Activated CD8-positive, alpha-beta T cell treated with anti-CD3 and anti-CD28 coated beads for 36 hours (primary cell): ENCODE data around the gene HAUS5. TPM values are rescaled to one million over a fixed set of nuclear protein-coding genes. Genes with fewer than 3 reads are reported as not detected.

ENCODE experiments used
- ATAC-seq: fragments of 200-7000 bp; cut with Tn5 transposase; one replicate; pipeline ENCODE4 v1.10.0; 2021; ENCODE audit warnings: mild to moderate bottlenecking, moderate library complexity
- CTCF ChIA-PET: fragments of 350-600 bp; sonication (Branson Sonifier 250); formaldehyde crosslinking; loops from one replicate; lab custom pipeline; 2021; ENCODE audit warnings: antibody characterized with exemption; lab: Charles Lee
- POLR2A ChIA-PET: fragments of 350-600 bp; sonication (Branson Sonifier 250); formaldehyde crosslinking; loops from one replicate; lab custom pipeline; 2021; ENCODE audit warnings: antibody characterized with exemption; lab: Charles Lee
- DNase-seq: peaks from one replicate; pipeline ENCODE4 v3.0.0-alpha.2; 2020
- H3K27ac Mint-ChIP-seq: one replicate; pipeline ENCODE4 v1.8.0; 2021; ENCODE audit warnings: mild to moderate bottlenecking, mixed read lengths
- H3K27me3 Mint-ChIP-seq: one replicate; pipeline ENCODE4 v1.8.0; 2021; ENCODE audit warnings: mixed read lengths
- H3K36me3 Mint-ChIP-seq: one replicate; pipeline ENCODE4 v1.8.0; 2021; ENCODE audit warnings: low read depth, mixed read lengths
- H3K4me1 Mint-ChIP-seq: one replicate; pipeline ENCODE4 v1.8.0; 2021; ENCODE audit warnings: low read depth, mixed read lengths
- H3K4me3 Mint-ChIP-seq: one replicate; pipeline ENCODE4 v1.8.0; 2021; ENCODE audit warnings: mild to moderate bottlenecking, moderate library complexity, mixed read lengths
- H3K9me3 Mint-ChIP-seq: one replicate; pipeline ENCODE4 v1.8.0; 2021; ENCODE audit warnings: mixed read lengths
- intact Hi-C: fragments of 100-400 bp; cut with micrococcal nuclease; formaldehyde crosslinking; loops from one replicate; pipeline ENCODE4 v1.10.0; 2022
- total RNA-seq, 2 experiments: library from RNA; stranded (reverse); gene quantifications; one replicate each; pipeline ENCODE4 v1.2.3, GENCODE V29; 2021
- TF ChIP-seq, protein P1 (sequence below): fragments of 200-600 bp; IDR thresholded peaks from one replicate; pipeline ENCODE4 v1.8.0; 2022; ENCODE audit warnings: antibody characterized with exemption, mild to moderate bottlenecking

The HAUS5 gene
- total RNA-seq, 2 experiments from 2014 or later: 38.3 to 40.0 TPM

DNA sequence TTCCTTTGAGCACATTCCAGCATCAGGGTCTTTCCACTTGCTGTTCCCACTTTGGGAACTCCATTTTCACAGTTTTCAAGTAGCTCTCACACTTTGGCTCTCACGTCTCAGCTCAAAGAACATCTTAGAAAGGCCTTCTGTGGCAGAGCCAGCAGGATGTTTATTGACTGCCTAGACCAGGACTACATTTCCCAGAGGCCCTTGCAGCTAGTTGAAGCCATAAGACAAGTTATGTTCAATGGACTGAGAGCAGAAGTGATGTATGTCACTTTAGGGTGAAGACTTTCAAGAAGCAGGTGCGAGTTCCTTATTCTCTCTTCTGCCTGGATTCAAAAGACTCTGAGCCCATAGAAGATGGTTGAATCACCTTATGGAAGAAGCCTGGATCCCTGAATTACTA, 4.3 kb upstream of the HAUS5 start:
- ATAC-seq (no peak), DNase-seq (peak; percentile 22)
- intact Hi-C loops: no loop called here
- peaks cover 17% of the 10 kb centered on the region for H3K4me1 Mint-ChIP-seq
- H3K27ac Mint-ChIP-seq: no peak overlapping the region
- CTCF ChIA-PET: interaction anchor here (1.1 to 1.6 kb wide), 3 partner anchors 16 to 98 kb away, joined by 5 to 6 read pairs (median 6); no protein-coding TSS in a partner anchor
- peaks cover 2% of the 10 kb centered on the region for H3K27me3 Mint-ChIP-seq
- TF ChIP-seq, protein P1, sequence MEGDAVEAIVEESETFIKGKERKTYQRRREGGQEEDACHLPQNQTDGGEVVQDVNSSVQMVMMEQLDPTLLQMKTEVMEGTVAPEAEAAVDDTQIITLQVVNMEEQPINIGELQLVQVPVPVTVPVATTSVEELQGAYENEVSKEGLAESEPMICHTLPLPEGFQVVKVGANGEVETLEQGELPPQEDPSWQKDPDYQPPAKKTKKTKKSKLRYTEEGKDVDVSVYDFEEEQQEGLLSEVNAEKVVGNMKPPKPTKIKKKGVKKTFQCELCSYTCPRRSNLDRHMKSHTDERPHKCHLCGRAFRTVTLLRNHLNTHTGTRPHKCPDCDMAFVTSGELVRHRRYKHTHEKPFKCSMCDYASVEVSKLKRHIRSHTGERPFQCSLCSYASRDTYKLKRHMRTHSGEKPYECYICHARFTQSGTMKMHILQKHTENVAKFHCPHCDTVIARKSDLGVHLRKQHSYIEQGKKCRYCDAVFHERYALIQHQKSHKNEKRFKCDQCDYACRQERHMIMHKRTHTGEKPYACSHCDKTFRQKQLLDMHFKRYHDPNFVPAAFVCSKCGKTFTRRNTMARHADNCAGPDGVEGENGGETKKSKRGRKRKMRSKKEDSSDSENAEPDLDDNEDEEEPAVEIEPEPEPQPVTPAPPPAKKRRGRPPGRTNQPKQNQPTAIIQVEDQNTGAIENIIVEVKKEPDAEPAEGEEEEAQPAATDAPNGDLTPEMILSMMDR: no peak
- peaks cover 9% of the 10 kb centered on the region for H3K9me3 Mint-ChIP-seq
- H3K36me3 Mint-ChIP-seq: peaks cover 2% of the 10 kb centered on the region
- no peak overlapping the region for H3K4me3 Mint-ChIP-seq
- POLR2A ChIA-PET: interaction anchor here (1.2 to 1.5 kb wide), 3 partner anchors 9 to 52 kb away, joined by 3 to 5 read pairs (median 3); no protein-coding TSS in a partner anchor

DNA sequence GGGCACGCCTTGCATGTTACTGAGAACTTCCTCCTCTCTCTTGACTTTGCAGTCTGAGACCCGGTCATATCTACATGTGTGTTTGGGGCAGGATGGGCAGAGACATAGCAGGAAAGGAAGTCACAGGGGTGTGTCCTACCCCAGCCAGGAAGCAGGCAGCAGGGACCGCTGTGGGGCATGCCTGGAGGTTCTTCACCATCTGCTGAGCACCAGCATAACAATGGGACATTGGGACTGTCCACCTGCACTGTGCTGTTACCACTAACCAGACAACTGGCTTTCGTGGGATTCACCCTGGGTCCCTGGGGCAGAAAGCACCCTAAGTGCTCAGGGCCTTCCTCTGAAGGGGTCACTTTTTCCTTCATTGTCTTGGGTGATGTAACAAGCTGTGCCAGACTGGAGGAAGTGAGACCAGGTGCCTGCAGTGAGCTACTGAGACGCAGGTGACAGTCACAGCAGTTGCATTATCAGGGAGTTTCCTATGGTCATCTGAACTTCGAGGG, 2.6 kb upstream of the HAUS5 start:
- no peak for ATAC-seq
- intact Hi-C loops: no loop called here
- H3K36me3 Mint-ChIP-seq: peaks cover 2% of the 10 kb centered on the region
- ChIA-PET POLR2A (interaction anchor here (1.0 kb wide), 1 partner anchor 35 kb away, joined by 3 read pairs; no protein-coding TSS in a partner anchor), CTCF (interaction anchor here (1.2 to 4.3 kb wide), 3 partner anchors 17 to 99 kb away, joined by 3 to 19 read pairs (median 5); no protein-coding TSS in a partner anchor)
- H3K4me1 Mint-ChIP-seq: peaks cover 23% of the 10 kb centered on the region
- H3K27ac Mint-ChIP-seq: peak overlapping the region; percentile 82
- DNase-seq: peak; percentile 42
- H3K4me3 Mint-ChIP-seq: no peak overlapping the region
- H3K27me3 Mint-ChIP-seq: peaks cover 2% of the 10 kb centered on the region
- TF ChIP-seq, protein P1: no peak
- peaks cover 9% of the 10 kb centered on the region for H3K9me3 Mint-ChIP-seq

DNA sequence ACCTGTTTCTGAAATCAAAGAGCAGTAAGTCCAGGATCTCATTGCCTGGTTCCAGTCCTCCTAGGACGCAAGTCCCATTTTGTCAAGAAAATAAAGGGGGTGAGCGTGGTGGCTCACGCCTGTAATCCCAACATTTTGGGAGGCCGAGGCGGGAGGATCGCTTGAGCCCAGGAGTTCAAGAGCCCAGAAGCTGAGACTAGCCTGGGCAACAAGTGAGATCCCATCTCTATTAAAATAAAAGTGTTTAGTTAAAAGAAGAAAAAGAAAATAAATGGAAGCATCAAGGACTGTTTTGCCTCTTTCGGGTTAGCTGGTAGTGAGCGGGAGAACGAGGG, 344 bp upstream of the HAUS5 start:
- peaks cover 23% of the 10 kb centered on the region for H3K4me1 Mint-ChIP-seq
- intact Hi-C loops: no loop called here
- H3K36me3 Mint-ChIP-seq: peaks cover 12% of the 10 kb centered on the region
- H3K27me3 Mint-ChIP-seq: peaks cover 2% of the 10 kb centered on the region
- no peak for DNase-seq
- H3K4me3 Mint-ChIP-seq: peak overlapping the region; percentile 84
- CTCF ChIA-PET: interaction anchor here (0.9 to 4.3 kb wide), 3 partner anchors 20 to 64 kb away, joined by 3 to 19 read pairs (median 4); no protein-coding TSS in a partner anchor
- peaks cover 9% of the 10 kb centered on the region for H3K9me3 Mint-ChIP-seq
- ATAC-seq: no peak
- H3K27ac Mint-ChIP-seq: peak overlapping the region; percentile 94
- POLR2A ChIA-PET: interaction anchor here (1.3 to 2.1 kb wide), 5 partner anchors 11 to 49 kb away, joined by 3 to 13 read pairs (median 5); partner anchors contain the start of gene ATP4A
- TF ChIP-seq, protein P1: no peak

DNA sequence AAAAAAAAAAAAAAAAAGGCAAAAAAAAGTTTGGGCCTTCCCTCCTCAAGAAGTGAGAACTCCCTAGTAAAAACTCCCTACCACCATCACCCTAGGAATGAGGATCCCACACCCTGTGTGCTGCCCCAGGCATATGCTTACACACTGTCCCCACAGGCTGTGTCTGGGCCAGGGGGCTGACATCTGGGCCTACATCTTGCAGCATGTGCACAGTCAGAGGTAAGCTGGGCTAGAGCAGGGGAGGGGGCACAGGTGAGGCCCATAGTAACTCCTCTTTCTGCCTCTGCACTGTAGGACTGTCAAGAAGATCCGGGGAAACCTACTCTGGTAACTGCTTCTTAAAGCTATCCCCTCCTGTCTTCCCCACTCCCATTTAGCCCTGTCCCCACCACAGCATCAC, 1.0 kb downstream of the HAUS5 start:
- Mint-ChIP-seq H3K27me3 (no peaks in the 10 kb centered on the region), H3K9me3 (peaks cover under 1% of the 10 kb centered on the region), H3K4me3 (peak overlapping the region; percentile 84), H3K36me3 (peaks cover 9% of the 10 kb centered on the region), H3K4me1 (peaks cover 23% of the 10 kb centered on the region), H3K27ac (peak overlapping the region; percentile 46)
- no peak for ATAC-seq
- TF ChIP-seq, protein P1: no peak
- POLR2A ChIA-PET: interaction anchor here (1.0 to 2.1 kb wide), 8 partner anchors 9 to 129 kb away, joined by 3 to 13 read pairs (median 5); partner anchors contain the start of genes IGFLR1 and RBM42
- no peak for DNase-seq
- CTCF ChIA-PET: interaction anchor here (1.0 to 4.3 kb wide), 2 partner anchors 65 to 118 kb away, joined by 5 to 19 read pairs; no protein-coding TSS in a partner anchor
- intact Hi-C loops: no loop called here

DNA sequence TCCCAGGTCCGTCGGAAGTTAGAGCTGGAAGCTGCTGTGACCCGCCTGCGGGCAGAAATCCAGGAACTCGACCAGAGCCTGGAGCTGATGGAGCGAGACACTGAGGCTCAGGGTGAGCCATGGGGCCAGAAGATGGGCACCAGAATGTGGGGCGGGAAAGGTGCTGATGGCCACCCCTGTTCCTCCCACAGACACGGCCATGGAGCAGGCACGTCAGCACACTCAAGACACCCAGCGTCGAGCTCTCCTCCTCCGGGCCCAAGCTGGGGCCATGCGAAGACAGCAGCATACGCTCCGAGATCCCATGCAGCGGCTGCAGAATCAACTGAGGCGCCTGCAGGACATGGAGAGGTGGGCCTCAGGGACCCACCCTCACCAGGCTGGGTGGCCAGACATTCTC, 2.5 kb downstream of the HAUS5 start:
- CTCF ChIA-PET: interaction anchor here (1.2 kb wide), 1 partner anchor 104 kb away, joined by 3 read pairs; no protein-coding TSS in a partner anchor
- TF ChIP-seq, protein P1: no peak
- no peak for DNase-seq
- ATAC-seq: no peak
- no peaks in the 10 kb centered on the region for H3K9me3 Mint-ChIP-seq
- H3K4me1 Mint-ChIP-seq: peaks cover 17% of the 10 kb centered on the region
- H3K27ac Mint-ChIP-seq: no peak overlapping the region
- intact Hi-C loops: no loop called here
- peaks cover 9% of the 10 kb centered on the region for H3K36me3 Mint-ChIP-seq
- POLR2A ChIA-PET: interaction anchor here (0.8 kb wide), 1 partner anchor 27 kb away, joined by 4 read pairs; no protein-coding TSS in a partner anchor
- H3K27me3 Mint-ChIP-seq: no peaks in the 10 kb centered on the region
- H3K4me3 Mint-ChIP-seq: no peak overlapping the region
